ENCODE data around the gene RAD51B.

The RAD51B gene

DNA sequence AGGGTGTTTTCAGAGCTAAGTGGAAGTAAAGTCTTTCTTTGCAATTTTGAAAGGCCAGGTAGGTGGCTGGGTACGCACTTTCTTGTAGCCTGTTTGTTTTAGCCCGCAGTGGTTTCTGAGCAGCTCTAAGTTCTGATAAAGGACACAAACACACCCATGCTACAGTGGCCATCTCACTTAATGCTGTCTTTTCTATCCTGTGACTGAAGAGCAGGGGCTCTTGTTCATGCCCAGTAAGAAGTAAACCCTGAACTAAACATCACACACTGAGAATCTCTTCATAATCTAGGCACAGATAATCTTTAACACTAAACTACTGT, 427.2 kb downstream of the RAD51B start:
- no peak for DNase-seq (ENCODE audit: low spot score)
- TF ChIP-seq, protein P1, sequence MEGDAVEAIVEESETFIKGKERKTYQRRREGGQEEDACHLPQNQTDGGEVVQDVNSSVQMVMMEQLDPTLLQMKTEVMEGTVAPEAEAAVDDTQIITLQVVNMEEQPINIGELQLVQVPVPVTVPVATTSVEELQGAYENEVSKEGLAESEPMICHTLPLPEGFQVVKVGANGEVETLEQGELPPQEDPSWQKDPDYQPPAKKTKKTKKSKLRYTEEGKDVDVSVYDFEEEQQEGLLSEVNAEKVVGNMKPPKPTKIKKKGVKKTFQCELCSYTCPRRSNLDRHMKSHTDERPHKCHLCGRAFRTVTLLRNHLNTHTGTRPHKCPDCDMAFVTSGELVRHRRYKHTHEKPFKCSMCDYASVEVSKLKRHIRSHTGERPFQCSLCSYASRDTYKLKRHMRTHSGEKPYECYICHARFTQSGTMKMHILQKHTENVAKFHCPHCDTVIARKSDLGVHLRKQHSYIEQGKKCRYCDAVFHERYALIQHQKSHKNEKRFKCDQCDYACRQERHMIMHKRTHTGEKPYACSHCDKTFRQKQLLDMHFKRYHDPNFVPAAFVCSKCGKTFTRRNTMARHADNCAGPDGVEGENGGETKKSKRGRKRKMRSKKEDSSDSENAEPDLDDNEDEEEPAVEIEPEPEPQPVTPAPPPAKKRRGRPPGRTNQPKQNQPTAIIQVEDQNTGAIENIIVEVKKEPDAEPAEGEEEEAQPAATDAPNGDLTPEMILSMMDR (conservative IDR thresholded peaks at IDR 0.05; ENCODE audit: low read depth): no peak
- ChIA-PET POLR2A (ENCODE audit: low non-redundant PET) (no interaction called here), CTCF (interaction anchor here (1.0 kb wide), 1 partner anchor 569 kb away, joined by 3 read pairs; no protein-coding TSS in a partner anchor)
- H3K27ac ChIP-seq: no peak overlapping the region

DNA sequence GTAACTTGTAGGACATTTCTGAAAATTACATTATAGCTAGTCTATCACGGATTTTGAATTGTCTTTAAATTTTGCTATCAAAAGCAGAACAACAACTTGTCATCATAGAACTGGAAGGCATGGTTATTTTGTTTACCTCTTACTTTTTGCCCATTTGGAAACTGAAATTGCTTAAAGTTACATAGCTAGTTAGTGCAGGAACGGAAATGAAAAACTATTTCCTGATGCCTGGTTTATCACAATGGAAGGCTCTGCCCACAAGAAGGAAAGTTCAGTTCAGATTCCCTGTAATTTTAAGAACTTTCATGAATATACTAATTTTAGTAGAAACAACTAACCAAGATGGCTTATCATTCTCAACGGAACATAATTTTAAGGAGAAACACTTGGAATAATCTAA, 427.7 kb downstream of the RAD51B start:
- TF ChIP-seq, protein P1 (conservative IDR thresholded peaks at IDR 0.05; ENCODE audit: low read depth): no peak
- ChIA-PET POLR2A (ENCODE audit: low non-redundant PET) (no interaction called here), CTCF (interaction anchor here (0.9 to 3.4 kb wide), 3 partner anchors 17 to 569 kb away, joined by 3 to 22 read pairs (median 3); no protein-coding TSS in a partner anchor)
- DNase-seq (ENCODE audit: low spot score): no peak
- H3K27ac ChIP-seq: no peak overlapping the region

DNA sequence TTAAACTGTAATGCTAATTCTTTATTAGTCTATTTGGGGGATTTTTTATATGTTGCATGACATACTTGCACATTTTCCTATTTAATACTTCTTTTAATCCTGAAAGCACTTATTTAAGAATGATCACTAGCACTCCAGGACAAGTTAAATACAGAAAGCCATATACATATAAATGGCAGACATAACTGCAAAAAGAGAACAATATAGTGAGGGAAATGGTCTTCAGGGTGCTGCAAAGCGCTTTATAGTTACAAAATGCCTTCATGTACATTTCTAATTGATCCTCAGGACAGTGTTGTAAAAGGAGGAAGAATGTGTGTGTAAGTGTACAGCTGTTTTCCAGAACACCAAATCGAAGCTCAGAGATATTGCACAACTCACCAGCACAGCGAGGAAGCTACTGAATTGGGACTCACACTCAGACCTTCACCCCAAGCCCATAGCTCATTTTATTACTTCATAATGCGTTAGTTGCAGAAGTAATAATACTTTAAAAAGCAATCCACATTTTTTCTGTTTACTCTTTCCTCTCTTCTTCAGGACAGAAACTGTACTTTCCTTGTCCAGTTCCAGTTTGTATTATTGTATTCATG, 428.2 kb downstream of the RAD51B start:
- TF ChIP-seq, protein P1 (conservative IDR thresholded peaks at IDR 0.05; ENCODE audit: low read depth): no peak
- no peak overlapping the region for H3K27ac ChIP-seq
- ChIA-PET CTCF (interaction anchor here (0.9 to 3.4 kb wide), 3 partner anchors 16 to 582 kb away, joined by 3 to 22 read pairs (median 5); no protein-coding TSS in a partner anchor), POLR2A (ENCODE audit: low non-redundant PET) (no interaction called here)
- no peak for DNase-seq (ENCODE audit: low spot score)

DNA sequence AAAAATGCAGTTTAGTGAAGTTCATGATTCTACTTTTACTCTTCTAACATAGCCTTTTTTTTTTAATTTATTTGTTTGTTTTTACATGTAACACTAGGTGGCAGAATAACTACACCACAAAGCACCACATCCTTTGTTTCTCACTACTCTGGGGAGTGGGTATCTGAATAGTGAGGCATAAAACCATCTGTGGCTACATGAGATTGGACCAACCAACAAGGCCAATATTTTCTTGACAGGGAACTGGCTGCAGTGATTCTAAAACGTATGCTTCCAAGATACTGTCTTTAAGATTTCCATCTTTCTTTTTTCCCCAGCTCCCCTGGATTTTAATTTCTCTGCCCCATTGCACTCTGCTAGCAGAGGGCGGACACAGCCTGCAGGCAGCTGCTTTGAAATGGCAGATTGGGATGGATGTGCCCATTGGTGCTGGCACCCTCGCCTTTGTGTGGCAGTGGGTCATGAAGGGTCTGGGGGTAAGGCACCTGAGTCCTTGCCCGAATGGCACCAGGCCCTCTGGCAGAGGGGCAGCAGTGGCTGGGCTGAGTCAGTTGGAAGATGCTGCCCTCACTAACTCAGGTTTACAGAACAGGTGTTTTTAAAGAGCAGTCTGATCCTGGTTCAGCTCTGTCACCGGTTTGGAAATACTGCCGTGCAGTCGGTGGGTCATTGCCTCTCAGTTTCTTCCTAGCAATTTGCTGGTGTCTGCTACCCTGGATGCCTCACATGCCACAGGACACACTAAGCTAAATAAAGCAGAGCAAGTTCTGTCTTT, 429.1 kb downstream of the RAD51B start:
- peak; percentile 39 for DNase-seq (ENCODE audit: low spot score)
- H3K27ac ChIP-seq: peak overlapping the region; percentile 77
- POLR2A ChIA-PET (ENCODE audit: low non-redundant PET): no interaction called here
- TF ChIP-seq, protein P1 (conservative IDR thresholded peaks at IDR 0.05; ENCODE audit: low read depth): peak; percentile 61
- CTCF ChIA-PET: interaction anchor here (0.6 to 3.4 kb wide), 10 partner anchors 15 to 582 kb away, joined by 3 to 22 read pairs (median 4); no protein-coding TSS in a partner anchor

DNA sequence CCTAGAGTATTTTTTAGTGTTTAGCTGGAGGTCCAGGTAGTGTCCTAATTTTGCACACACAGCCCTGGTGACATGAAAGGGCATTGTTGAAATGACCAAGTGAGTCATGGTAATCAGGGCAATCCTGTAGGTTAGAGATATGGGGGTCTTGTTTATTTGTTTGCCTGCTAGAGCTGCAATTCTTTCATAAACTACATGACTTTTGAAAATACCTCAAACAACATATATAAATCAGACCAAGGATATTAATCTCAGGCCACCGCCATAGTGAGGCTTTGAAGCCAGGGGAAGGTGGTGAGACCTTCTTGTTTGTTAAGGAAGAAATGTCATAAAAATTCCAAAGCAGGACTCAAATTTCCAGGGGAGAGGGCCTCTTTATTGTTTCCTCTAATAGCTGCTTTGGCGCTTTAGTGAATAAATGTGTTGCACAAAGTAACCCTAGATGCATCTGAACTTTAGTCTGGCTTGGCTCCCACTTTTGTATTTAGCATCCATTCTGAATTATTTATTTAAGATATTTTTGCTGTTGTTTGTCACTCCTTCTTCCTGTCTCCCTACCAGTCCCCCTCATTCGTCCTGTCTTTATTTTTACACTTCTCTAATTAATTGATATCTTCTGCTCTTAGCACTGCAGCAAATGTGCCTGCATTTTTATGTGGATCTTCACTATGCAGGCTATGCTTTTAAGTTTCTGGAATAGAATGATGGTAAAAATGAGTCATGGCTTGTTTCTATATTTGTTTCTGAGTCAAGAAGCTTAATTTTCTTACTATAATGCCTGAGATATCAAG, 430.3 kb downstream of the RAD51B start:
- H3K27ac ChIP-seq: no peak overlapping the region
- TF ChIP-seq, protein P1 (conservative IDR thresholded peaks at IDR 0.05; ENCODE audit: low read depth): no peak
- no peak for DNase-seq (ENCODE audit: low spot score)
- POLR2A ChIA-PET (ENCODE audit: low non-redundant PET): no interaction called here
- CTCF ChIA-PET: interaction anchor here (0.7 to 3.4 kb wide), 3 partner anchors 200 to 567 kb away, joined by 3 to 22 read pairs (median 4); no protein-coding TSS in a partner anchor

Data from RWPE1 (cell line).